ENCODE results near the gene ESYT2.

Gene ESYT2

GRCh38 chr7:158760445-158760764 is 68.9 kb downstream of the ESYT2 start:
- Mint-ChIP-seq H3K9me3 (no peaks in the 10 kb centered on the region), H3K27ac (peak overlapping the region; percentile 34), H3K4me1 (no peaks in the 10 kb centered on the region), H3K4me3 (no peak overlapping the region), H3K36me3 (ENCODE audit: low read depth) (peaks cover 75% of the 10 kb centered on the region), H3K27me3 (ENCODE audit: low read depth, poor library complexity) (peaks cover 2% of the 10 kb centered on the region)
- no peak for TF ChIP-seq CTCF (IDR thresholded peaks at IDR 0.05)
- no peak for DNase-seq

- Mint-ChIP-seq H3K4me3 (no peak overlapping the region), H3K27me3 (ENCODE audit: low read depth, poor library complexity) (peaks cover 2% of the 10 kb centered on the region), H3K4me1 (no peaks in the 10 kb centered on the region), H3K36me3 (ENCODE audit: low read depth) (peaks cover 77% of the 10 kb centered on the region), H3K27ac (no peak overlapping the region), H3K9me3 (no peaks in the 10 kb centered on the region)
- DNase-seq = no peak
- no peak for TF ChIP-seq CTCF (IDR thresholded peaks at IDR 0.05)
These were observed 69.4 kb downstream of the ESYT2 start for GRCh38 chr7:158759749-158760444.

- H3K4me3 Mint-ChIP-seq = no peak overlapping the region
- H3K27me3 Mint-ChIP-seq (ENCODE audit: low read depth, poor library complexity) = peaks cover 2% of the 10 kb centered on the region
- TF ChIP-seq CTCF (IDR thresholded peaks at IDR 0.05) = no peak
- peak overlapping the region; percentile 36 for H3K27ac Mint-ChIP-seq
- no peaks in the 10 kb centered on the region for H3K9me3 Mint-ChIP-seq
- H3K36me3 Mint-ChIP-seq (ENCODE audit: low read depth) = peaks cover 74% of the 10 kb centered on the region
- DNase-seq = no peak
- H3K4me1 Mint-ChIP-seq = no peaks in the 10 kb centered on the region
These were observed 70.1 kb downstream of the ESYT2 start for GRCh38 chr7:158759245-158759614.

GRCh38 chr7:158758586-158759244 is 70.6 kb downstream of the ESYT2 start:
- H3K27ac Mint-ChIP-seq = peak overlapping the region; percentile 36
- no peak for DNase-seq
- H3K4me1 Mint-ChIP-seq = no peaks in the 10 kb centered on the region
- H3K4me3 Mint-ChIP-seq = no peak overlapping the region
- H3K9me3 Mint-ChIP-seq = no peaks in the 10 kb centered on the region
- H3K27me3 Mint-ChIP-seq (ENCODE audit: low read depth, poor library complexity) = peaks cover 2% of the 10 kb centered on the region
- TF ChIP-seq CTCF (IDR thresholded peaks at IDR 0.05) = no peak
- peaks cover 71% of the 10 kb centered on the region for H3K36me3 Mint-ChIP-seq (ENCODE audit: low read depth)

- H3K27me3 Mint-ChIP-seq (ENCODE audit: low read depth, poor library complexity) = peaks cover 2% of the 10 kb centered on the region
- TF ChIP-seq CTCF (IDR thresholded peaks at IDR 0.05) = no peak
- no peaks in the 10 kb centered on the region for H3K9me3 Mint-ChIP-seq
- peaks cover 70% of the 10 kb centered on the region for H3K36me3 Mint-ChIP-seq (ENCODE audit: low read depth)
- H3K4me1 Mint-ChIP-seq = no peaks in the 10 kb centered on the region
- H3K27ac Mint-ChIP-seq = no peak overlapping the region
- no peak for DNase-seq
- H3K4me3 Mint-ChIP-seq = no peak overlapping the region
These were observed 71.8 kb downstream of the ESYT2 start for GRCh38 chr7:158757404-158757989.

Data from nephron progenitor cell (in vitro differentiated cells).